GM23338 (cell line): ENCODE data around the gene TJP1. TPM values are rescaled to one million over a fixed set of nuclear protein-coding genes. Genes with fewer than 3 reads are reported as not detected.

Source experiments
- ATAC-seq: fragments of 200-7000 bp; cut with Tn5 transposase; 3 replicates; pipeline ENCODE4 v1.9.1; 2020
- DNase-seq: peaks from one replicate; pipeline ENCODE4 v3.0.0-alpha.2; 2015; ENCODE audit warnings: low spot score
- H2AFZ ChIP-seq: fragments of 200-600 bp; sonication (generic); 2 replicates; pipeline ENCODE4 v1.8.0; 2016; ENCODE audit warnings: antibody characterized with exemption, mild to moderate bottlenecking, moderate library complexity
- H3F3A ChIP-seq: fragments of 200-600 bp; sonication (generic); replicated peaks from 2 replicates; pipeline ENCODE4 v1.8.0; 2017; ENCODE audit warnings: antibody characterized with exemption, mixed run types, low read depth
- H3K27ac ChIP-seq: fragments of 200-600 bp; sonication (generic); 2 replicates; pipeline ENCODE4 v1.6.1; 2016; ENCODE audit warnings: low read depth
- H3K27me3 ChIP-seq: fragments of 200-600 bp; sonication (generic); 2 replicates; pipeline ENCODE4 v1.8.0; 2016; ENCODE audit warnings: mild to moderate bottlenecking, mixed run types, moderate library complexity; ENCODE audit not compliant: insufficient read depth
- H3K36me3 ChIP-seq: fragments of 200-600 bp; sonication (generic); 2 replicates; pipeline ENCODE4 v1.8.0; 2016; ENCODE audit warnings: mild to moderate bottlenecking; ENCODE audit not compliant: insufficient read depth
- H3K4me1 ChIP-seq: fragments of 200-600 bp; sonication (generic); 2 replicates; pipeline ENCODE4 v1.8.0; 2016; ENCODE audit warnings: mild to moderate bottlenecking, moderate library complexity; ENCODE audit not compliant: insufficient read depth
- H3K4me2 ChIP-seq: fragments of 200-600 bp; sonication (generic); 2 replicates; pipeline ENCODE4 v1.7.1; 2017; ENCODE audit warnings: mixed run types
- H3K4me3 ChIP-seq: fragments of 200-600 bp; sonication (generic); 2 replicates; pipeline ENCODE4 v1.6.1; 2016; ENCODE audit warnings: mixed run types
- H3K79me2 ChIP-seq: fragments of 200-600 bp; sonication (generic); replicated peaks from 2 replicates; pipeline ENCODE4 v1.8.0; 2017; ENCODE audit warnings: mild to moderate bottlenecking; ENCODE audit not compliant: insufficient read depth
- H3K9me2 ChIP-seq: fragments of 200-600 bp; sonication (generic); 2 replicates; pipeline ENCODE4 v1.8.0; 2017; ENCODE audit not compliant: insufficient read depth
- H4K20me1 ChIP-seq: fragments of 200-600 bp; sonication (generic); replicated peaks from 2 replicates; pipeline ENCODE4 v1.8.0; 2017; ENCODE audit warnings: mild to moderate bottlenecking; ENCODE audit not compliant: insufficient read depth
- H3K27ac Mint-ChIP-seq: 2 replicates; pipeline ENCODE4 v1.8.0; 2020; ENCODE audit warnings: inconsistent platforms, mild to moderate bottlenecking, moderate library complexity, mixed read lengths
- H3K27me3 Mint-ChIP-seq: 3 replicates; pipeline ENCODE4 v1.8.0; 2022; ENCODE audit warnings: low read depth, mild to moderate bottlenecking, moderate library complexity, mixed read lengths, inconsistent platforms; ENCODE audit not compliant: insufficient read depth, poor library complexity
- H3K36me3 Mint-ChIP-seq: 3 replicates; pipeline ENCODE4 v1.8.0; 2021; ENCODE audit warnings: low read depth, mild to moderate bottlenecking, inconsistent platforms, moderate library complexity, mixed read lengths
- H3K4me1 Mint-ChIP-seq: 3 replicates; pipeline ENCODE4 v1.8.0; 2020; ENCODE audit warnings: mild to moderate bottlenecking, inconsistent platforms, mixed read lengths
- H3K4me3 Mint-ChIP-seq: 3 replicates; pipeline ENCODE4 v1.8.0; 2021; ENCODE audit warnings: moderate library complexity, mild to moderate bottlenecking, inconsistent platforms, mixed read lengths
- H3K9me3 Mint-ChIP-seq: 3 replicates; pipeline ENCODE4 v1.8.0; 2020; ENCODE audit warnings: moderate library complexity, mild to moderate bottlenecking, inconsistent platforms, mixed read lengths
- CREB1 ChIP-seq: fragments of 250-450 bp; sonication (Bioruptor Pico); IDR thresholded peaks from 2 replicates; pipeline ENCODE4 v1.5.0; 2020; ENCODE audit warnings: low read depth, mild to moderate bottlenecking, moderate library complexity
- CTCF ChIP-seq, 2 experiments: fragments of 200-600 bp in 1 of 2; sonication (generic) in 1 of 2; conservative IDR thresholded peaks; 2 replicates each; pipeline versions ENCODE4 v1.5.1 to v1.6.1; 2016 to 2017; ENCODE audit warnings: antibody characterized with exemption in 2 of 2, low read depth in 2 of 2, mild to moderate bottlenecking in 2 of 2, moderate library complexity in 1 of 2
- EZH2phosphoT487 ChIP-seq: fragments of 200-600 bp; sonication (generic); IDR thresholded peaks from one replicate; pipeline ENCODE4 v1.8.1; 2018; ENCODE audit warnings: antibody characterized with exemption; ENCODE audit not compliant: unreplicated experiment
- JUNB ChIP-seq: IDR thresholded peaks from one replicate; pipeline ENCODE4 v1.6.1; 2016; ENCODE audit warnings: antibody characterized with exemption; ENCODE audit not compliant: unreplicated experiment
- NANOG ChIP-seq: IDR thresholded peaks from 2 replicates; pipeline ENCODE4 v1.6.1; 2016; ENCODE audit warnings: antibody characterized with exemption, borderline replicate concordance
- POLR2AphosphoS5 ChIP-seq: IDR thresholded peaks from 2 replicates; pipeline ENCODE4 v1.6.1; 2016; ENCODE audit warnings: antibody characterized with exemption, low read depth
- ZNF114 ChIP-seq: fragments of 250-450 bp; sonication (Bioruptor Pico); IDR thresholded peaks from 2 replicates; pipeline ENCODE4 v1.5.0; 2020; ENCODE audit warnings: mild to moderate bottlenecking, moderate library complexity
- ZNF331 ChIP-seq: fragments of 250-450 bp; sonication (Bioruptor Pico); IDR thresholded peaks from 2 replicates; pipeline ENCODE4 v1.5.0; 2020; ENCODE audit warnings: low read depth, mild to moderate bottlenecking, moderate library complexity
- ZNF462 ChIP-seq: fragments of 250-450 bp; sonication (Bioruptor Pico); IDR thresholded peaks from 2 replicates; pipeline ENCODE4 v1.5.0; 2020; ENCODE audit warnings: mild to moderate bottlenecking, moderate library complexity
- polyA plus RNA-seq: library from polyadenylated mRNA; unstranded; fragments of >200 nt; fragmentation: Nextera tagmentation; extraction: Ambion mirVana; gene quantifications from 2 replicates; pipeline ENCODE4 v1.2.1, GENCODE V29; 2016
- total RNA-seq: library from RNA; depleted of rRNA; stranded (reverse); fragments of >200 nt; shearing (Covaris generic); gene quantifications from 2 replicates; pipeline ENCODE4 v1.2.3, GENCODE V29; 2014
- TF ChIP-seq, protein P1 (sequence below): IDR thresholded peaks from one replicate; pipeline ENCODE4 v1.6.1; 2018; ENCODE audit warnings: antibody characterized with exemption; ENCODE audit not compliant: unreplicated experiment

TJP1 gene
- total and polyA plus RNA-seq, 2 experiments from 2014 or later: 76.2 to 116 TPM

- Mint-ChIP-seq H3K27me3 (peaks cover 5% of the 10 kb centered on the region), H3K4me1 (peaks cover 39% of the 10 kb centered on the region), H3K27ac (no peak overlapping the region), H3K36me3 (peaks cover 9% of the 10 kb centered on the region; the same call in 2 of the 3 replicates), H3K9me3 (no peaks in the 10 kb centered on the region), H3K4me3 (peak overlapping the region; percentile 90)
- TF ChIP-seq ZNF462: no peak
- ATAC-seq (no peak), DNase-seq (no peak)
- peaks cover 27% of the 10 kb centered on the region for H3K4me1 ChIP-seq
- no peak overlapping the region for H2AFZ ChIP-seq
- no peaks in the 10 kb centered on the region for H3K9me2 ChIP-seq
- peak overlapping the region; percentile 77 for H3K4me2 ChIP-seq
- no peaks in the 10 kb centered on the region for H3K36me3 ChIP-seq
- peaks cover 57% of the 10 kb centered on the region for H3K79me2 ChIP-seq
- peaks cover 7% of the 10 kb centered on the region; the same call in 1 of the 2 replicates for H3K27me3 ChIP-seq
- H3K27ac ChIP-seq: peak overlapping the region; percentile 13
- no peaks in the 10 kb centered on the region for H3F3A ChIP-seq
- peaks cover 27% of the 10 kb centered on the region for H4K20me1 ChIP-seq
- H3K4me3 ChIP-seq: peak overlapping the region; percentile 52
Measured at GRCh38 chr15:29820394-29821154, 1.7 kb downstream of the TJP1 start.

GRCh38 chr15:29819979-29820378, 2.3 kb downstream of the TJP1 start:
- Mint-ChIP-seq H3K36me3 (peaks cover 9% of the 10 kb centered on the region; the same call in 2 of the 3 replicates), H3K27me3 (peaks cover 5% of the 10 kb centered on the region), H3K4me1 (peaks cover 45% of the 10 kb centered on the region), H3K9me3 (no peaks in the 10 kb centered on the region), H3K27ac (no peak overlapping the region), H3K4me3 (peak overlapping the region; percentile 90)
- Histone ChIP-seq H3K27me3 (peaks cover 7% of the 10 kb centered on the region; the same call in 1 of the 2 replicates), H3K4me2 (peak overlapping the region; percentile 77), H3K9me2 (no peaks in the 10 kb centered on the region), H3K79me2 (peaks cover 63% of the 10 kb centered on the region), H2AFZ (no peak overlapping the region), H4K20me1 (peaks cover 27% of the 10 kb centered on the region), H3K4me3 (peak overlapping the region; percentile 52), H3F3A (no peaks in the 10 kb centered on the region), H3K27ac (no peak overlapping the region), H3K36me3 (no peaks in the 10 kb centered on the region), H3K4me1 (peaks cover 33% of the 10 kb centered on the region)
- no peak for ATAC-seq
- no peak for DNase-seq
- TF ChIP-seq NANOG (no peak), ZNF114 (CRISPR knock-in tag) (no peak), EZH2phosphoT487 (no peak), CTCF (conservative IDR thresholded peaks at IDR 0.05; ENCODE audit: low read depth in 2 of 2) (no peak), JUNB (no peak), ZNF331 (CRISPR knock-in tag) (no peak), POLR2AphosphoS5 (no peak), CREB1 (CRISPR knock-in tag) (no peak)
- TF ChIP-seq, protein P1, sequence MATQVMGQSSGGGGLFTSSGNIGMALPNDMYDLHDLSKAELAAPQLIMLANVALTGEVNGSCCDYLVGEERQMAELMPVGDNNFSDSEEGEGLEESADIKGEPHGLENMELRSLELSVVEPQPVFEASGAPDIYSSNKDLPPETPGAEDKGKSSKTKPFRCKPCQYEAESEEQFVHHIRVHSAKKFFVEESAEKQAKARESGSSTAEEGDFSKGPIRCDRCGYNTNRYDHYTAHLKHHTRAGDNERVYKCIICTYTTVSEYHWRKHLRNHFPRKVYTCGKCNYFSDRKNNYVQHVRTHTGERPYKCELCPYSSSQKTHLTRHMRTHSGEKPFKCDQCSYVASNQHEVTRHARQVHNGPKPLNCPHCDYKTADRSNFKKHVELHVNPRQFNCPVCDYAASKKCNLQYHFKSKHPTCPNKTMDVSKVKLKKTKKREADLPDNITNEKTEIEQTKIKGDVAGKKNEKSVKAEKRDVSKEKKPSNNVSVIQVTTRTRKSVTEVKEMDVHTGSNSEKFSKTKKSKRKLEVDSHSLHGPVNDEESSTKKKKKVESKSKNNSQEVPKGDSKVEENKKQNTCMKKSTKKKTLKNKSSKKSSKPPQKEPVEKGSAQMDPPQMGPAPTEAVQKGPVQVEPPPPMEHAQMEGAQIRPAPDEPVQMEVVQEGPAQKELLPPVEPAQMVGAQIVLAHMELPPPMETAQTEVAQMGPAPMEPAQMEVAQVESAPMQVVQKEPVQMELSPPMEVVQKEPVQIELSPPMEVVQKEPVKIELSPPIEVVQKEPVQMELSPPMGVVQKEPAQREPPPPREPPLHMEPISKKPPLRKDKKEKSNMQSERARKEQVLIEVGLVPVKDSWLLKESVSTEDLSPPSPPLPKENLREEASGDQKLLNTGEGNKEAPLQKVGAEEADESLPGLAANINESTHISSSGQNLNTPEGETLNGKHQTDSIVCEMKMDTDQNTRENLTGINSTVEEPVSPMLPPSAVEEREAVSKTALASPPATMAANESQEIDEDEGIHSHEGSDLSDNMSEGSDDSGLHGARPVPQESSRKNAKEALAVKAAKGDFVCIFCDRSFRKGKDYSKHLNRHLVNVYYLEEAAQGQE: no peak
